Endothelial cell of umbilical vein (primary cell): ENCODE data around the gene MAPK8IP2. TPM values are rescaled to one million over a fixed set of nuclear protein-coding genes. Genes with fewer than 3 reads are reported as not detected.

Source experiments
- BruUV-seq: library from RNA; stranded (reverse); fragments of 400-500 nt; replicated peaks from 2 replicates; lab custom pipeline; 2021; lab: Mats Ljungman, UMichigan
- CTCF ChIA-PET: fragments of 300-600, 350-600 bp; sonication (Branson Sonifier 250); formaldehyde crosslinking; loops from one replicate; lab custom pipeline; 2021; ENCODE audit warnings: antibody characterized with exemption, inconsistent platforms; lab: Charles Lee
- POLR2A ChIA-PET: fragments of 300-600, 350-600 bp; sonication (Branson Sonifier 250); formaldehyde crosslinking; loops from one replicate; lab custom pipeline; 2021; ENCODE audit warnings: antibody characterized with exemption, inconsistent platforms; lab: Charles Lee
- DNase-seq: peaks from one replicate; pipeline ENCODE4 v3.0.0-alpha.2; 2011; ENCODE audit warnings: low read depth, low spot score
- FAIRE-seq: peaks from 2 replicates; lab custom pipeline; 2011; peaks lifted over from hg19 to GRCh38; lab: Jason Lieb, UNC
- H2AFZ ChIP-seq: 2 replicates; pipeline ENCODE4 v1.6.0; 2012; ENCODE audit warnings: low read depth, low read length, control low read depth, inconsistent platforms
- H3K27ac ChIP-seq: 2 replicates; pipeline ENCODE4 v1.5.1; 2011; ENCODE audit warnings: low read depth, mild to moderate bottlenecking, control low read depth, low read length, moderate library complexity; ENCODE audit not compliant: insufficient read depth
- H3K27me3 ChIP-seq, 2 experiments: 2 replicates each; pipeline versions ENCODE4 v1.6.0 to v1.6.1; 2011; ENCODE audit warnings: low read length in 2 of 2, mixed read lengths in 1 of 2; ENCODE audit not compliant: control insufficient read depth in 2 of 2, insufficient read depth in 2 of 2
- H3K36me3 ChIP-seq, 2 experiments: 2 replicates in 1 of 2; 3 replicates in 1 of 2; pipeline ENCODE4 v1.5.1; 2011; ENCODE audit warnings: low read length in 2 of 2, mild to moderate bottlenecking in 1 of 2, moderate library complexity in 1 of 2; ENCODE audit not compliant: control insufficient read depth in 2 of 2, insufficient read depth in 2 of 2; ENCODE audit errors: extremely low read depth in 1 of 2
- H3K4me1 ChIP-seq: 3 replicates; pipeline ENCODE4 v1.5.1; 2011; ENCODE audit warnings: mild to moderate bottlenecking, low read length; ENCODE audit not compliant: control insufficient read depth, insufficient read depth; ENCODE audit errors: extremely low read depth
- H3K4me2 ChIP-seq: 2 replicates; pipeline ENCODE4 v1.6.1; 2011; ENCODE audit warnings: low read length, control low read depth, mixed read lengths; ENCODE audit not compliant: insufficient read depth
- H3K4me3 ChIP-seq, 3 experiments: fragments of 200-600 bp in 1 of 3; sonication (generic), shearing (Covaris generic) in 1 of 3; replicated peaks in 1 of 3; 2 replicates each; pipeline ENCODE4 v1.5.1; 2011 to 2016; ENCODE audit warnings: control low read depth in 3 of 3, low read length in 3 of 3, mild to moderate bottlenecking in 2 of 3, inconsistent platforms in 1 of 3, low read depth in 1 of 3, moderate library complexity in 1 of 3; ENCODE audit not compliant: insufficient read depth in 1 of 3
- H3K79me2 ChIP-seq: 2 replicates; pipeline ENCODE4 v1.6.0; 2012; ENCODE audit warnings: low read length, inconsistent platforms; ENCODE audit not compliant: control insufficient read depth, insufficient read depth
- H3K9ac ChIP-seq: replicated peaks from 2 replicates; pipeline ENCODE3; 2011; ENCODE audit warnings: low read length, control low read depth; ENCODE audit not compliant: insufficient read depth; ENCODE audit errors: extremely low read depth
- H3K9me1 ChIP-seq: replicated peaks from 3 replicates; pipeline ENCODE4 v1.6.0; 2011; ENCODE audit warnings: mild to moderate bottlenecking, low read length; ENCODE audit not compliant: control insufficient read depth, insufficient read depth; ENCODE audit errors: extremely low read depth
- H3K9me3 ChIP-seq: replicated peaks from 2 replicates; pipeline ENCODE4 v1.5.1; 2012; ENCODE audit warnings: low read length, inconsistent platforms; ENCODE audit not compliant: control insufficient read depth, insufficient read depth
- H4K20me1 ChIP-seq: replicated peaks from 2 replicates; pipeline ENCODE3; 2011; ENCODE audit warnings: mild to moderate bottlenecking, low read length; ENCODE audit not compliant: control insufficient read depth, insufficient read depth; ENCODE audit errors: extremely low read depth
- EZH2 ChIP-seq: IDR thresholded peaks from 2 replicates; pipeline ENCODE4 v1.6.1; 2012; ENCODE audit warnings: borderline replicate concordance, low read depth, mild to moderate bottlenecking, moderate library complexity, low read length, inconsistent platforms; ENCODE audit not compliant: severe bottlenecking
- JUN ChIP-seq: IDR thresholded peaks from 2 replicates; pipeline ENCODE4 v1.6.1; 2011; ENCODE audit warnings: borderline replicate concordance, low read depth; ENCODE audit not compliant: insufficient read length, insufficient read depth
- MYC ChIP-seq: IDR thresholded peaks from one replicate; pipeline ENCODE4 v1.6.1; 2011; ENCODE audit warnings: mild to moderate bottlenecking, low read depth, low read length
- POLR2A ChIP-seq: IDR thresholded peaks from 2 replicates; pipeline ENCODE4 v1.6.1; 2012; ENCODE audit warnings: low read depth, mild to moderate bottlenecking, control low read depth, low read length
- POLR2AphosphoS5 ChIP-seq: IDR thresholded peaks from 2 replicates; pipeline ENCODE4 v1.6.1; 2012; ENCODE audit warnings: low read depth, mild to moderate bottlenecking, control low read depth, low read length, moderate library complexity; ENCODE audit not compliant: insufficient read depth
- dilution Hi-C: fragments of 300-500 bp; cut with MboI; formaldehyde crosslinking; loops from one replicate; pipeline ENCODE4 v1.15.0; 2019; ENCODE audit warnings: low sequenced_read_pairs; ENCODE audit not compliant: extremely low pct_ligation_motif_present
- intact Hi-C: fragments of 100-400 bp; cut with micrococcal nuclease; formaldehyde crosslinking; loops from one replicate; pipeline ENCODE4 v1.10.0; 2022
- polyA plus RNA-seq, 4 experiments: library from polyadenylated mRNA; depleted of rRNA in 3 of 4; stranded (reverse) in 3 of 4; unstranded in 1 of 4; fragments of >200 nt; gene quantifications; 2 replicates each; pipeline versions ENCODE4 v1.2.1 to v1.2.3, GENCODE V29; 2011 to 2012; ENCODE audit warnings: missing spikeins in 1 of 4
- total RNA-seq: library from RNA; stranded (reverse); gene quantifications from 2 replicates; pipeline ENCODE4 v1.2.3, GENCODE V29; 2021
- TF ChIP-seq, protein P1 (sequence below), 2 donors: IDR thresholded peaks; 1 replicate in 1 of 2; 2 replicates in 1 of 2; pipeline ENCODE4 v1.5.1; 2011; ENCODE audit warnings: low read length in 2 of 2, mild to moderate bottlenecking in 2 of 2, moderate library complexity in 2 of 2, control low read depth in 1 of 2, inconsistent platforms in 1 of 2, low read depth in 1 of 2; ENCODE audit not compliant: insufficient read depth in 1 of 2; ENCODE audit errors: extremely low read depth in 1 of 2

The MAPK8IP2 gene
- total and polyA plus RNA-seq, 2 donors (not counting 3 experiments of a cell fraction or from before 2014, with no cell fraction given): 0.21 to 0.31 TPM

- dilution Hi-C loops: no loop called here
These were observed 28.0 kb downstream of the MAPK8IP2 start for GRCh38 chr22:50628543-50629134.

More at GRCh38 chr22:50628543-50629134, 28.0 kb downstream of the MAPK8IP2 start:
- H3K4me1 ChIP-seq: peaks cover 10% of the 10 kb centered on the region
- peak overlapping the region; percentile 2 for H3K9ac ChIP-seq
- no peaks in the 10 kb centered on the region for H4K20me1 ChIP-seq
- H3K27ac ChIP-seq: no peak overlapping the region
- intact Hi-C loops: loop anchor here (1.0 kb wide), 3 partner anchors 28 to 63 kb away; partner anchors contain the start of gene SHANK3
- CTCF ChIA-PET: interaction anchor here (0.9 to 4.0 kb wide), 14 partner anchors 10 to 103 kb away, joined by 3 to 26 read pairs (median 5); partner anchors contain the start of genes SCO2 and SHANK3
- no TSS peak for BruUV-seq
- peak overlapping the region; percentile 20 to 47 (median 47) for H3K4me3 ChIP-seq
- H3K36me3 ChIP-seq: no peaks in the 10 kb centered on the region
- H3K4me2 ChIP-seq: peak overlapping the region; percentile 66
- H2AFZ ChIP-seq: peak overlapping the region; percentile 29
- no peaks in the 10 kb centered on the region for H3K9me1 ChIP-seq
- H3K9me3 ChIP-seq: no peaks in the 10 kb centered on the region
- peak; percentile 59 for FAIRE-seq
- H3K27me3 ChIP-seq: no peaks in the 10 kb centered on the region
- H3K79me2 ChIP-seq: no peaks in the 10 kb centered on the region
- POLR2A ChIA-PET: interaction anchor here (0.6 to 1.6 kb wide), 4 partner anchors 10 to 48 kb away, joined by 3 to 6 read pairs (median 4); no protein-coding TSS in a partner anchor
- TF ChIP-seq, protein P1, sequence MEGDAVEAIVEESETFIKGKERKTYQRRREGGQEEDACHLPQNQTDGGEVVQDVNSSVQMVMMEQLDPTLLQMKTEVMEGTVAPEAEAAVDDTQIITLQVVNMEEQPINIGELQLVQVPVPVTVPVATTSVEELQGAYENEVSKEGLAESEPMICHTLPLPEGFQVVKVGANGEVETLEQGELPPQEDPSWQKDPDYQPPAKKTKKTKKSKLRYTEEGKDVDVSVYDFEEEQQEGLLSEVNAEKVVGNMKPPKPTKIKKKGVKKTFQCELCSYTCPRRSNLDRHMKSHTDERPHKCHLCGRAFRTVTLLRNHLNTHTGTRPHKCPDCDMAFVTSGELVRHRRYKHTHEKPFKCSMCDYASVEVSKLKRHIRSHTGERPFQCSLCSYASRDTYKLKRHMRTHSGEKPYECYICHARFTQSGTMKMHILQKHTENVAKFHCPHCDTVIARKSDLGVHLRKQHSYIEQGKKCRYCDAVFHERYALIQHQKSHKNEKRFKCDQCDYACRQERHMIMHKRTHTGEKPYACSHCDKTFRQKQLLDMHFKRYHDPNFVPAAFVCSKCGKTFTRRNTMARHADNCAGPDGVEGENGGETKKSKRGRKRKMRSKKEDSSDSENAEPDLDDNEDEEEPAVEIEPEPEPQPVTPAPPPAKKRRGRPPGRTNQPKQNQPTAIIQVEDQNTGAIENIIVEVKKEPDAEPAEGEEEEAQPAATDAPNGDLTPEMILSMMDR (IDR thresholded peaks at IDR 0.05; ENCODE audit: extremely low read depth in 1 of 2, insufficient read depth in 1 of 2, low read depth in 1 of 2, low read length in 2 of 2): no peak
- TF ChIP-seq POLR2AphosphoS5 (no peak), MYC (no peak), EZH2 (no peak), JUN (no peak), POLR2A (no peak)
- DNase-seq: no peak
